Measurements from ENCODE around the gene POC1B. TPM values are rescaled to one million over a fixed set of nuclear protein-coding genes. Genes with fewer than 3 reads are reported as not detected.
A peak's percentile ranks its signal among the peaks of the same experiment; 100 is the strongest.

The POC1B gene
- total RNA-seq, 2 donors from 2014 or later: 11.9 to 30.7 TPM

GRCh38 chr12:89528434-89528833 is 2.6 kb upstream of the POC1B start:
- Histone ChIP-seq H3K9me3 (no peaks in the 10 kb centered on the region), H3K27me3 (replicated peaks; ENCODE audit: insufficient read depth) (no peaks in the 10 kb centered on the region), H3K4me3 (no peak overlapping the region), H3K27ac (no peak overlapping the region), H3K4me1 (ENCODE audit: control insufficient read depth in 1 of 2, low read depth in 2 of 2) (peaks cover 8 to 14% of the 10 kb centered on the region in 2 donors), H3K36me3 (no peaks in the 10 kb centered on the region)
- TF ChIP-seq CTCF (IDR thresholded peaks at IDR 0.05): no peak
- DNase-seq (ENCODE audit: low spot score) (no peak), ATAC-seq (ENCODE audit: insufficient number of reproducible peaks, low FRiP score, low read depth) (no peak)

- no peaks in the 10 kb centered on the region for H3K9me3 ChIP-seq
- H3K4me3 ChIP-seq: peak overlapping the region; percentile 81
- no peaks in the 10 kb centered on the region for H3K36me3 ChIP-seq
- peak overlapping the region; percentile 89 to 96 for H3K27ac ChIP-seq
- ATAC-seq (ENCODE audit: insufficient number of reproducible peaks, low FRiP score, low read depth) (peak; percentile 39), DNase-seq (ENCODE audit: low spot score) (no peak)
- no peaks in the 10 kb centered on the region for H3K27me3 ChIP-seq (replicated peaks; ENCODE audit: insufficient read depth)
- no peak for TF ChIP-seq CTCF (IDR thresholded peaks at IDR 0.05)
- peaks cover 33 to 43% of the 10 kb centered on the region in 2 donors for H3K4me1 ChIP-seq (ENCODE audit: control insufficient read depth in 1 of 2, low read depth in 2 of 2)
These were observed 483 bp downstream of the POC1B start for GRCh38 chr12:89525305-89525823.

- no peaks in the 10 kb centered on the region for H3K9me3 ChIP-seq
- H3K36me3 ChIP-seq: no peaks in the 10 kb centered on the region
- H3K27ac ChIP-seq: peak within 1 kb of the TSS; percentile 89 to 96
- ATAC-seq (ENCODE audit: insufficient number of reproducible peaks, low FRiP score, low read depth): peak; percentile 88
- no peaks in the 10 kb centered on the region for H3K27me3 ChIP-seq (replicated peaks; ENCODE audit: insufficient read depth)
- peaks cover 33 to 43% of the 10 kb centered on the region in 2 donors for H3K4me1 ChIP-seq (ENCODE audit: control insufficient read depth in 1 of 2, low read depth in 2 of 2)
- peak; percentile 80 for TF ChIP-seq CTCF (IDR thresholded peaks at IDR 0.05)
- DNase-seq (ENCODE audit: low spot score): peak; percentile 56
- peak within 1 kb of the TSS; percentile 81 for H3K4me3 ChIP-seq
These were observed 1.1 kb downstream of the POC1B start, which contains the start of gene GALNT4 for GRCh38 chr12:89524541-89525304. Gene GALNT4 (minus strand): TSS chr12:89524796. CDS start chr12:89524549, 247 bp downstream.

- Histone ChIP-seq H3K27me3 (replicated peaks; ENCODE audit: insufficient read depth) (no peaks in the 10 kb centered on the region), H3K4me3 (peak overlapping the region; percentile 81), H3K9me3 (no peaks in the 10 kb centered on the region), H3K36me3 (no peaks in the 10 kb centered on the region), H3K4me1 (ENCODE audit: control insufficient read depth in 1 of 2, low read depth in 2 of 2) (peaks cover 33 to 43% of the 10 kb centered on the region in 2 donors), H3K27ac (peak overlapping the region; percentile 89 to 96)
- no peak for ATAC-seq (ENCODE audit: insufficient number of reproducible peaks, low FRiP score, low read depth)
- no peak for TF ChIP-seq CTCF (IDR thresholded peaks at IDR 0.05)
- DNase-seq (ENCODE audit: low spot score): no peak
These were observed 1.9 kb downstream of the POC1B start for GRCh38 chr12:89523843-89524540.

GRCh38 chr12:89523393-89523792 is 2.5 kb downstream of the POC1B start:
- no peaks in the 10 kb centered on the region for H3K9me3 ChIP-seq
- no peak for ATAC-seq (ENCODE audit: insufficient number of reproducible peaks, low FRiP score, low read depth)
- no peak overlapping the region for H3K27ac ChIP-seq
- H3K27me3 ChIP-seq (replicated peaks; ENCODE audit: insufficient read depth): no peaks in the 10 kb centered on the region
- no peaks in the 10 kb centered on the region for H3K36me3 ChIP-seq
- H3K4me3 ChIP-seq: peak overlapping the region; percentile 81
- no peak for TF ChIP-seq CTCF (IDR thresholded peaks at IDR 0.05)
- DNase-seq (ENCODE audit: low spot score): no peak
- peaks cover 33 to 49% of the 10 kb centered on the region in 2 donors for H3K4me1 ChIP-seq (ENCODE audit: control insufficient read depth in 1 of 2, low read depth in 2 of 2)

Data from thoracic aorta (tissue), 2 donors.